GM12878 (cell line): Measurements from ENCODE around the gene UNC5CL. TPM values are rescaled to one million over a fixed set of nuclear protein-coding genes. Genes with fewer than 3 reads are reported as not detected.
"Not testable (repeated sequence)": the region's sequence is repeated elsewhere in the genome, so short reads cannot be mapped to it uniquely, and the experiment has no call there.

ENCODE experiments used
- ATAC-seq: fragments of 200-7000 bp; cut with Tn5 transposase; 3 replicates; pipeline ENCODE4 v1.9.1; 2020; ENCODE audit warnings: mild to moderate bottlenecking, moderate library complexity
- BruUV-seq: library from RNA; stranded (reverse); fragments of 400-500 nt; replicated peaks from 2 replicates; lab custom pipeline; 2021; lab: Mats Ljungman, UMichigan
- CTCF ChIA-PET: fragments of 300-600 bp; sonication (Branson Sonifier 250); formaldehyde crosslinking; extraction: SDS; loops from one replicate; lab custom pipeline; 2021; ENCODE audit warnings: inconsistent platforms; lab: Yijun Ruan, JAX
- POLR2A ChIA-PET: fragments of 350-600 bp; formaldehyde crosslinking; extraction: SDS; loops from one replicate; lab custom pipeline; 2021; ENCODE audit warnings: inconsistent platforms; lab: Charles Lee
- RAD21 ChIA-PET: fragments of 300-600 bp; sonication (Branson Sonifier 250); formaldehyde crosslinking; loops from one replicate; lab custom pipeline; 2023; ENCODE audit warnings: antibody characterized with exemption; ENCODE audit not compliant: unreplicated experiment; lab: Charles Lee
- SMC1A ChIA-PET: fragments of 300-600 bp; sonication (Branson Sonifier 250); formaldehyde crosslinking; loops from one replicate; lab custom pipeline; 2023; ENCODE audit not compliant: unreplicated experiment, uncharacterized antibody; lab: Charles Lee
- DNase-seq: peaks from one replicate; pipeline ENCODE4 v3.0.0-alpha.2; 2011; ENCODE audit warnings: low read depth, low spot score
- FAIRE-seq: peaks from 3 replicates; lab custom pipeline; 2011; peaks lifted over from hg19 to GRCh38; lab: Jason Lieb, UNC
- H2AFZ ChIP-seq: 2 replicates; pipeline ENCODE4 v1.6.0; 2011; ENCODE audit warnings: low read depth, low read length, control low read depth; ENCODE audit not compliant: control insufficient read depth
- H3K27ac ChIP-seq: 2 replicates; pipeline ENCODE4 v1.5.1; 2011; ENCODE audit warnings: control low read depth; ENCODE audit not compliant: control insufficient read depth, insufficient read depth
- H3K27me3 ChIP-seq, 2 experiments: replicated peaks in 1 of 2; 2 replicates each; pipeline versions ENCODE4 v1.6.0 to v1.6.1; 2011; ENCODE audit warnings: low read length in 1 of 2; ENCODE audit not compliant: control insufficient read depth in 2 of 2, insufficient read depth in 2 of 2
- H3K36me3 ChIP-seq, 2 experiments: 2 replicates each; pipeline ENCODE4 v1.5.1; 2011; ENCODE audit warnings: low read length in 1 of 2; ENCODE audit not compliant: control insufficient read depth in 2 of 2, insufficient read depth in 2 of 2
- H3K4me1 ChIP-seq: 2 replicates; pipeline ENCODE4 v1.6.1; 2011; ENCODE audit warnings: mild to moderate bottlenecking, low read length, moderate library complexity, mixed read lengths; ENCODE audit not compliant: control insufficient read depth, insufficient read depth
- H3K4me2 ChIP-seq: 2 replicates; pipeline ENCODE4 v1.6.0; 2011; ENCODE audit warnings: control low read depth; ENCODE audit not compliant: control insufficient read depth, insufficient read depth
- H3K4me3 ChIP-seq: fragments of 200-600 bp; sonication (generic); 2 replicates; pipeline ENCODE4 v1.5.1; 2016
- H3K79me2 ChIP-seq: 2 replicates; pipeline ENCODE4 v1.6.0; 2011; ENCODE audit warnings: low read length; ENCODE audit not compliant: control insufficient read depth, insufficient read depth
- H3K9ac ChIP-seq: 2 replicates; pipeline ENCODE4 v1.8.0; 2011; ENCODE audit warnings: low read length, control low read depth, mixed read lengths; ENCODE audit not compliant: control insufficient read depth, insufficient read depth
- H3K9me3 ChIP-seq: replicated peaks from 3 replicates; pipeline ENCODE4 v1.5.1; 2011; ENCODE audit warnings: mild to moderate bottlenecking, low read length; ENCODE audit not compliant: control insufficient read depth, insufficient read depth
- H4K20me1 ChIP-seq: 2 replicates; pipeline ENCODE4 v1.6.0; 2011; ENCODE audit not compliant: control insufficient read depth, insufficient read depth
- ATF7 ChIP-seq: fragments of 450-650 bp; IDR thresholded peaks from 2 replicates; pipeline ENCODE4 v1.6.1; 2016; ENCODE audit warnings: low read depth, mild to moderate bottlenecking
- CBX3 ChIP-seq: fragments of 200-600 bp; sonication (generic); IDR thresholded peaks from 2 replicates; pipeline ENCODE4 v1.6.1; 2016; ENCODE audit warnings: low read depth, borderline replicate concordance
- CREB1 ChIP-seq: IDR thresholded peaks from 2 replicates; pipeline ENCODE4 v1.6.1; 2012; ENCODE audit warnings: low read depth, mild to moderate bottlenecking, inconsistent platforms
- SUPT20H ChIP-seq: IDR thresholded peaks from 2 replicates; pipeline ENCODE4 v1.6.1; 2011; ENCODE audit warnings: low read depth, mild to moderate bottlenecking, low read length, moderate library complexity, borderline replicate concordance; ENCODE audit not compliant: control insufficient read depth
- WGBS: methylation state at CpG from one replicate; pipeline ENCODE4 v1.1.6; 2016; ENCODE audit warnings: low lambda C conversion rate; ENCODE audit not compliant: insufficient replicate concordance, insufficient coverage; ENCODE audit errors: missing lambda C conversion rate; 5-methylcytosine and 5-hydroxymethylcytosine counted together
- in situ Hi-C: fragments of 300-500 bp; cut with MboI; formaldehyde crosslinking; loops from 9 replicates; pipeline ENCODE4 v1.14.3; 2018; ENCODE audit warnings: mixed read lengths
- intact Hi-C: fragments of 100-400 bp; cut with micrococcal nuclease; formaldehyde crosslinking; loops from one replicate; pipeline ENCODE4 v1.14.2; 2022; ENCODE audit not compliant: unreplicated experiment
- polyA plus RNA-seq, 11 experiments: library from polyadenylated mRNA; depleted of rRNA in 4 of 11; unstranded in 6 of 11; stranded (reverse) in 5 of 11; fragments of >200 nt; fragmentation: Nextera tagmentation in 4 of 11; fragmentation: Illumina TruSeq in 1 of 11; extraction: Ambion mirVana in 4 of 11; extraction: Trizol in 1 of 11; gene quantifications; 1 replicate in 1 of 11; 2 replicates in 10 of 11; pipeline versions ENCODE4 v1.2.1 to v1.2.3, GENCODE V29; 2011 to 2016; ENCODE audit warnings: inconsistent platforms in 2 of 11, missing spikeins in 2 of 11, low read depth in 1 of 11
- total RNA-seq, 4 experiments: library from RNA; depleted of rRNA in 3 of 4; stranded (reverse); fragments of >200 nt in 3 of 4; fragmentation: Illumina TruSeq in 1 of 4; extraction: Trizol in 1 of 4; gene quantifications; 2 replicates each; pipeline versions ENCODE4 v1.2.1 to v1.2.3, GENCODE V29; 2013 to 2021

The UNC5CL gene
- total and polyA plus RNA-seq, 10 of the 15 experiments (the other 5 are each of a cell fraction or from before 2014, with no cell fraction given), result 0.11 to 1.2 (median 0.46) TPM; not detected in 1

DNA sequence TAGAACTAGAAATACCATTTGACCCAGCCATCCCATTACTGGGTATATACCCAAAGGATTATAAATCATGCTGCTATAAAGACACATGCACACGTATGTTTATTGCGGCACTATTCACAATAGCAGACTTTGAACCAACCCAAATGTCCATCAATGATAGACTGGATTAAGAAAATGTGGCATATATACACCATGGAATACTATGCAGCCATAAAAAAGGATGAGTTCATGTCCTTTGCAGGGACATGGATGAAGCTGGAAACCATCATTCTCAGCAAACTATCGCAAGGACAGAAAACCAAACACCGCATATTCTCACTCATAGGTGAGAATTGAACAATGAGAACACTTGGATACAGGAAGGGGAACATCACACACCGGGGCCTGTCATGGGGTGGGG is 23.2 kb downstream of the UNC5CL start:
- in situ Hi-C loops, result not testable (repeated sequence)

DNA sequence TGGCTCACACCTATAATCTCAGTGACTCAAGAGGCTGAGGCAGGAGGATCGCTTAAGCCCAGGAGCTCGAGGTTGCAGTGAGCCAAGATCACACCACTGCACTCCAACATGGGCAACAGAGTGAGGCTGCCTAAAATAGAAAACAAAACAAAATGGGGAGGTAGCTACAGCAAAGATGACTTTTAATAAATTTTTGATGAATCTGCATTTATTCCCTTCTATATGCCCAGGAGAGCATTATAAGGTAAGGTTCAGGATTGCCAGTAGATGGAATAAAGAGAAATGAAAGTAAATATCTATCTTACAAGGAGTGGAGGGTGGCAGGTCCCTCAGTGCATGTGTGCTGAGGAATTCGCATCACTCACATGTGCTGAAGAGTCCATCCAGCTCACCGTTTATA is 24.2 kb downstream of the UNC5CL start:
- no peak for FAIRE-seq
- intact Hi-C loops (no loop called here), in situ Hi-C loops (no loop called here)
- no peak overlapping the region for H2AFZ ChIP-seq
- H4K20me1 ChIP-seq, result no peaks in the 10 kb centered on the region
- no peaks in the 10 kb centered on the region for H3K9me3 ChIP-seq
- no peak for TF ChIP-seq ATF7
- TF ChIP-seq CREB1, result no peak
- no peak for TF ChIP-seq SUPT20H
- TF ChIP-seq CBX3, result no peak
- no peaks in the 10 kb centered on the region for H3K79me2 ChIP-seq
- no peaks in the 10 kb centered on the region for H3K4me1 ChIP-seq
- RAD21 ChIA-PET, result no interaction called here
- no peak overlapping the region for H3K27ac ChIP-seq
- no peak for DNase-seq
- BruUV-seq, result no TSS peak
- H3K9ac ChIP-seq, result no peak overlapping the region
- H3K4me3 ChIP-seq, result no peak overlapping the region
- H3K36me3 ChIP-seq, result no peaks in the 10 kb centered on the region
- POLR2A ChIA-PET, result interaction anchor here (0.6 kb wide), 1 partner anchor 16 kb away, joined by 3 read pairs; no protein-coding TSS in a partner anchor
- ATAC-seq, result no peak
- CTCF ChIA-PET, result interaction anchor here (0.7 to 2.2 kb wide), 3 partner anchors 10 to 21 kb away, joined by 3 to 8 read pairs (median 3); no protein-coding TSS in a partner anchor
- SMC1A ChIA-PET, result no interaction called here
- WGBS, result 66% methylated on average over 4 of the region's 4 CpGs
- no peak overlapping the region for H3K4me2 ChIP-seq
- H3K27me3 ChIP-seq, result no peaks in the 10 kb centered on the region

More for the DNA sequence above, 23.2 kb downstream of the UNC5CL start:
- H3K4me3 ChIP-seq, POLR2A ChIA-PET, H4K20me1 ChIP-seq, H3K36me3 ChIP-seq, DNase-seq, H3K27me3 ChIP-seq, H3K9me3 ChIP-seq, RAD21 ChIA-PET, H3K27ac ChIP-seq, FAIRE-seq, H3K4me2 ChIP-seq, SMC1A ChIA-PET, H2AFZ ChIP-seq, intact Hi-C loops, BruUV-seq, CTCF ChIA-PET, H3K79me2 ChIP-seq, H3K9ac ChIP-seq, H3K4me1 ChIP-seq, ATAC-seq: not testable (repeated sequence)
- 83% methylated on average over 5 of the region's 5 CpGs for WGBS
